Activated naive CD8-positive, alpha-beta T cell treated with anti-CD3 and anti-CD28 coated beads, Interleukin-2, amount 50 U/mL, for 24 hours (primary cell): ENCODE results near the gene DBT.
"Not testable (repeated sequence)": the region's sequence is repeated elsewhere in the genome, so short reads cannot be mapped to it uniquely, and the experiment has no call there.

Experiments used
- ATAC-seq: fragments of 150-1000 bp; cut with Tn5 transposase; one replicate; pipeline ENCODE4 v1.10.0; 2021
- DNase-seq: peaks from one replicate; pipeline ENCODE4 v3.0.0; 2021
- H3K27ac Mint-ChIP-seq: one replicate; pipeline ENCODE4 v1.8.0; 2021; ENCODE audit warnings: mild to moderate bottlenecking, mixed read lengths
- H3K27me3 Mint-ChIP-seq: one replicate; pipeline ENCODE4 v1.8.0; 2021; ENCODE audit warnings: mixed read lengths
- H3K36me3 Mint-ChIP-seq: one replicate; pipeline ENCODE4 v1.8.0; 2021; ENCODE audit warnings: low read depth, mixed read lengths
- H3K4me1 Mint-ChIP-seq: one replicate; pipeline ENCODE4 v1.8.0; 2021; ENCODE audit warnings: mixed read lengths
- H3K4me3 Mint-ChIP-seq: one replicate; pipeline ENCODE4 v1.8.0; 2021; ENCODE audit warnings: mild to moderate bottlenecking, moderate library complexity, mixed read lengths
- H3K9me3 Mint-ChIP-seq: one replicate; pipeline ENCODE4 v1.8.0; 2021; ENCODE audit warnings: mixed read lengths

DBT gene

GRCh38 chr1:100200060-100200459, 49.6 kb downstream of the DBT start:
- not testable (repeated sequence) for H3K9me3 Mint-ChIP-seq, DNase-seq, ATAC-seq, H3K4me1 Mint-ChIP-seq, H3K4me3 Mint-ChIP-seq, H3K27me3 Mint-ChIP-seq, H3K27ac Mint-ChIP-seq
- H3K36me3 Mint-ChIP-seq = peaks cover 66% of the 10 kb centered on the region

DNA sequence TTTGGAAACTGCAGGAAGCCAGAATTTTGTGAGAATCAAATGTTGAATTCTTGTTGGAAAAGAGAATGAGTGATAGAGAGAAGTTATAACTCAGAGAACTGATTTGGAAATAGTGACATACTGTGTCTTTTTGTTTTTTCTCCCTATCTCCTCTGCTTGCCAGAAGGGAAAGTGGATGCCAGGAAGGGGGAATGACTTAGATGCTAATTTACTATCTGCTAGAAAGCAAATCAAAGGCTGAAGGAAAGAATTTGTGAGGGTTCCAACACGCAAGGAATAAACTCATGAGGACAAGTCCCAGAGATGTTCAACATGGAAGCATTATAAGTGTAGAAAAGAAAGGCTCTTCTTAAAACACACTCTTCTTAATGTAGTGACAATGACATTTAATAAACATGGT, 51.0 kb downstream of the DBT start:
- H3K9me3 Mint-ChIP-seq = no peaks in the 10 kb centered on the region
- peaks cover 51% of the 10 kb centered on the region for H3K36me3 Mint-ChIP-seq
- H3K27ac Mint-ChIP-seq = no peak overlapping the region

DNA sequence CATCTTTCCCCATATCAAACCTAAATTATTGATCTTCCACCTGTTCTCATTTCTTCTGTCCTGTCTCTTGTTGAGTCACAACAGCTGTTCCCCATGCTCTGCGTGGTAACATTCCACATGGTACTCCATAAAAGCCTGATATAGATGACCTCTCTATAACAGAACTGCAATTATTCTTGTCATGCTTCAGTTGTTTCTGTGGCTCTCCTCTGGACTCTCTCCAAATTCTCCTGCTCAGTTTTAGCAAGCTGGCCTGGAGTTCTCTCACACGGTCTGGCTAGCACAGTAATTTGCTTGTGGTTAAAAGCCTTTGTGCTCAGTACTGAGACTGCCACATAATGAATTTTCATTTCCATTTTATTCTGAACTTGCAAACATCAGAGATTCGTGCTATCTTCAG, 61.0 kb downstream of the DBT start:
- Mint-ChIP-seq H3K36me3 (peaks cover 9% of the 10 kb centered on the region), H3K9me3 (no peaks in the 10 kb centered on the region), H3K4me1 (peaks cover 4% of the 10 kb centered on the region), H3K4me3 (no peak overlapping the region), H3K27me3 (no peaks in the 10 kb centered on the region), H3K27ac (no peak overlapping the region)
- no peak for DNase-seq
- no peak for ATAC-seq

More for the DNA sequence above, 51.0 kb downstream of the DBT start:
- no peak for ATAC-seq
- no peak overlapping the region for H3K4me3 Mint-ChIP-seq
- H3K4me1 Mint-ChIP-seq = no peaks in the 10 kb centered on the region
- DNase-seq = no peak
- H3K27me3 Mint-ChIP-seq = no peaks in the 10 kb centered on the region

GRCh38 chr1:100187912-100188311, 61.7 kb downstream of the DBT start:
- Mint-ChIP-seq H3K36me3 (peaks cover 9% of the 10 kb centered on the region), H3K27ac (no peak overlapping the region), H3K4me1 (peaks cover 4% of the 10 kb centered on the region), H3K9me3 (no peaks in the 10 kb centered on the region), H3K27me3 (no peaks in the 10 kb centered on the region), H3K4me3 (no peak overlapping the region)
- no peak for ATAC-seq
- no peak for DNase-seq

DNA sequence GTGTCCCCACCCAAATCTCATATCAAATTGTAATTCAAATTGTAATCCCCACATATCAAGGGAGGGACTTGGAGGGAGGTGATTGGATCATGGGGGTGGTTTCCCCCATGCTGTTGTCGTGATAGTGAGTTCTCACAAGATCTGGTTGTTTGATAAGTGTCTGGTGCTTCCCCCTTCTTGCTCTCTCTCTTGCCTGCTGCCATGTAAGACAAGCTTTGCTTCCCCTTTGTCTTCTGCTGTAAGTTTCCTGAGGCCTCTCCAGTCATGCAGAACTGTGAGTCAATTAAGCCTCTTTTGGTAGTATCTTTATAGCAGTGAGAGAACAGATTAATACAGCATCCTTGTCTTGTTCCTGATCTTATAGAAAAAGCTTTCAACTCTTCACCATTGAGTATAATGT, 65.1 kb downstream of the DBT start:
- no peaks in the 10 kb centered on the region for H3K36me3 Mint-ChIP-seq
- H3K4me3 Mint-ChIP-seq = no peak overlapping the region
- no peak for ATAC-seq
- H3K9me3 Mint-ChIP-seq = peaks cover 4% of the 10 kb centered on the region
- no peak for DNase-seq
- no peaks in the 10 kb centered on the region for H3K27me3 Mint-ChIP-seq
- no peak overlapping the region for H3K27ac Mint-ChIP-seq
- peaks cover 4% of the 10 kb centered on the region for H3K4me1 Mint-ChIP-seq

DNA sequence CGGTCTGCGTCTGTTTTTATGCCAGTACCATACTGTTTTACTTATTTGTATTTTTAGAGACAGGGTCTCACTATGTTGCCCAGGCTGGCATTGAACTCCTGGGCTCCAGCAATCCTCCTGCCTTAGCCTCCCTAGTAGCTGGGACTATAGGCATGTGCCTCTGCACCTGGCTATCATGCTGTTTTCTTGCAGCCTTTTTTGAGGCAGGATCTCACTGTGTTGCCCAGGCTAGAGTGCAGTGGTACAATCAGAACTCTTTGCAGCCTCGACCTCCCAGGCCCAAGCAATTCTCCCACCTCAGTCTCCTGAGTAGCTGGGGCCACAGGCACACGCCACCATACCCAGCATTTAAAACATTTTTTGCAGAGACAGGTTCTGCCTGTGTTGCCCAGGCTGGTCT, 66.3 kb downstream of the DBT start:
- Mint-ChIP-seq H3K4me3 (no peak overlapping the region), H3K27me3 (no peaks in the 10 kb centered on the region), H3K36me3 (no peaks in the 10 kb centered on the region), H3K9me3 (peaks cover 4% of the 10 kb centered on the region), H3K4me1 (peaks cover 4% of the 10 kb centered on the region), H3K27ac (no peak overlapping the region)
- ATAC-seq (no peak), DNase-seq (no peak)

DNA sequence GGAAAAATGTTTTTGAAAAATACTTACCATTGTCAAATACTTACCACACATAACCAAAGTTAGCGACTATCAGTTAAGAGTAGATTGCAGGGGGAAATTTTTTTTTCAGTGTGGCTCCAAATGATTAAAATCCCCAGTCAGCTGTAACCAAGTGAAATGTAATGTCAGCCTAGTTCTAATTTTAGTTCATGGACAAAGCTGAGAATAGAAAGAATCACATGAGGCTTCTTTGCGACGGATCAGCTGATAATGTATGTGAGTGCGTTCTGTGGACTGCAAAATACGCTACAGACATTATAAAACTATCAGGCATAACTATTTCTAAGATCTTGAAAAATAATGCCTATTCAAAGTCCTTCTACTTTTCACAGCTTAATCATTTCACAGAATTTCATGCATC, 71.5 kb downstream of the DBT start, which contains the start of gene LRRC39:
Gene LRRC39 (minus strand): TSS at position 166 of the 400 bp plus-strand sequence. CDS start 9,740 bp downstream, outside the sequence.
- Mint-ChIP-seq H3K4me3 (no peak within 1 kb of the TSS), H3K27me3 (no peaks in the 10 kb centered on the region), H3K36me3 (no peaks in the 10 kb centered on the region)

DNA sequence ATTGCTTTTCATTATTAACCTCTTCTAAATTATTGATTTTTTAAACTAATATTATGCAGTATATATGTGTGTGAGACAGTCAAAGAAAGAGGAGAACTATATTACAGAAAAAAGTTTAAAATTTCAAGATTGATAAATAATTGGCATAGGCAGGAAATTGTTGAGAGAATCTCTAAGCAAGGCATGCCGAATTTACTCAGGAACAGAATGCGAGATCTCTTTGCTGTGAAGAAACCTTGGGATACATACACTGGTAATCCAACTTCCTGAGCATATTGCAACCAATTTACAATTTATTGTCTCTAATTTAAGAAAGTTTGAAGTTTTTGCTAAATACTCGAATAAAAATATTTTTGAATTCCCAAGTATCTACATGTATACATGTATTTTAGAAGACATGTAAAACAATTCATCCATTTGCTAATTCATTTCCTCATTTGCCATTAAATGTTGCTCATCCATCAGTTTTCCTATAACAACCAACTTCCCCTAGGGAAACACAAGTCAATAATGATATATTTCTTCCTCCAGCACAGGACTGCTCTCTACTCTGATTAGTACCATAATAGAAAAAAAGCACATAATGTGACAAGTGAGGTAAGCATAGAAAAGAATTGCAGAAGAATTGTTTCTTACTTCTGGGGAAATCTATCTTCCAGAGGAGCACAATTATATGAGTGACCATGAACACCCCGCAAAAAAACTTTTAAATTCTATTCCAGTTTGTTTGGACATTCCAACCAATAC, 72.2 kb downstream of the DBT start:
- peaks cover 4% of the 10 kb centered on the region for H3K9me3 Mint-ChIP-seq
- H3K36me3 Mint-ChIP-seq = no peaks in the 10 kb centered on the region
- H3K27me3 Mint-ChIP-seq = no peaks in the 10 kb centered on the region
- H3K4me1 Mint-ChIP-seq = no peaks in the 10 kb centered on the region
- DNase-seq (no peak), ATAC-seq (no peak)
- H3K4me3 Mint-ChIP-seq = no peak overlapping the region
- no peak overlapping the region for H3K27ac Mint-ChIP-seq

More for the DNA sequence above, 71.5 kb downstream of the DBT start, which contains the start of gene LRRC39:
- no peak for DNase-seq
- no peak within 1 kb of the TSS for H3K27ac Mint-ChIP-seq
- no peaks in the 10 kb centered on the region for H3K4me1 Mint-ChIP-seq
- ATAC-seq = no peak
- peaks cover 4% of the 10 kb centered on the region for H3K9me3 Mint-ChIP-seq

- H3K4me3 Mint-ChIP-seq = no peak overlapping the region
- no peak overlapping the region for H3K27ac Mint-ChIP-seq
- H3K36me3 Mint-ChIP-seq = no peaks in the 10 kb centered on the region
- no peak for DNase-seq
- no peaks in the 10 kb centered on the region for H3K9me3 Mint-ChIP-seq
- no peaks in the 10 kb centered on the region for H3K4me1 Mint-ChIP-seq
- no peaks in the 10 kb centered on the region for H3K27me3 Mint-ChIP-seq
- no peak for ATAC-seq
Observed at GRCh38 chr1:100168051-100168450, 81.6 kb downstream of the DBT start.

GRCh38 chr1:100164702-100165101, 84.9 kb downstream of the DBT start:
- no peaks in the 10 kb centered on the region for H3K9me3 Mint-ChIP-seq
- no peaks in the 10 kb centered on the region for H3K4me1 Mint-ChIP-seq
- DNase-seq = no peak
- H3K4me3 Mint-ChIP-seq = no peak overlapping the region
- no peak overlapping the region for H3K27ac Mint-ChIP-seq
- H3K36me3 Mint-ChIP-seq = no peaks in the 10 kb centered on the region
- no peak for ATAC-seq
- H3K27me3 Mint-ChIP-seq = no peaks in the 10 kb centered on the region

GRCh38 chr1:100164216-100164615, 85.4 kb downstream of the DBT start:
- Mint-ChIP-seq H3K4me3 (no peak overlapping the region), H3K27ac (no peak overlapping the region), H3K36me3 (no peaks in the 10 kb centered on the region), H3K27me3 (no peaks in the 10 kb centered on the region), H3K4me1 (no peaks in the 10 kb centered on the region), H3K9me3 (no peaks in the 10 kb centered on the region)
- ATAC-seq (no peak), DNase-seq (no peak)

DNA sequence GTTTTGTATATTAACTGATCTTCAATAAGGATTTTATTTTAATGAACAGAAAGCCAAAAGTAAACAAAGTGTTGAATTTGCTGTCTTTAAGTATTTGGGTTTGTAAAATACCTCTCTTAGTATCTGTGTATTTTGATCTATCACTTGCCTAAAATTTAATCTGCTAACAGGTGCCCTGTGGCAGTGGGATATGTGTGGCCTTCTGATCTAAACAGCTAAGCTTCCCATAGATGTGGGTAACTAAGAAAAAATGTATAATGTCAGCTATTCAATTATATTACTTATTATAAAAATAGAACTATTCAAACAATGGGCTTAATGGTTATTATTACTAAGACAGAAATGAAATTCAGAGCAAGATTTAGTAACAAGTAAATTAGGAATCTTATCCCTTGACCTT, 86.8 kb downstream of the DBT start:
- ATAC-seq (no peak), DNase-seq (no peak)
- no peak overlapping the region for H3K27ac Mint-ChIP-seq
- no peaks in the 10 kb centered on the region for H3K4me1 Mint-ChIP-seq
- no peaks in the 10 kb centered on the region for H3K27me3 Mint-ChIP-seq
- no peak overlapping the region for H3K4me3 Mint-ChIP-seq
- H3K9me3 Mint-ChIP-seq = no peaks in the 10 kb centered on the region
- H3K36me3 Mint-ChIP-seq = no peaks in the 10 kb centered on the region

DNA sequence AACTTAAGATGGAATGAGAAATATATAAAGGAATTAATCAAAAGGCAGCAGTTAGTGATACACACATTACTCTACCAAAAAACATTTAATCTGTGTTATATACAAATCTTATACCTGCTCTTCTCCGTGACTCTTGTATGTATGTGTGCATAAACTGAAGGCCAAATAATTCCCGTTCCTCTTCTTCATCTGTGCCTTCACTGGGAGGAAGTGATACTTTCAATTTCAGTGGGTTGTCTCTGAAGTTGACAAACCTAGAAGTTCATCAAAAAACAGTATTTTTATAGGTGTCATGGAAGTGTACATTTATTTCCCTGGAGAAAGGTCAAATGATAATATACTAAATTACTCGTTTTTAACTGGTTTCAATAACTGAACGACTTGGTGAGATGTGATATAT, 97.4 kb downstream of the DBT start:
- no peak overlapping the region for H3K4me3 Mint-ChIP-seq
- DNase-seq (no peak), ATAC-seq (peak; percentile 49)
- peak overlapping the region; percentile 0 for H3K27ac Mint-ChIP-seq
- peaks cover 8% of the 10 kb centered on the region for H3K4me1 Mint-ChIP-seq
- H3K36me3 Mint-ChIP-seq = peaks cover 10% of the 10 kb centered on the region
- no peaks in the 10 kb centered on the region for H3K27me3 Mint-ChIP-seq
- no peaks in the 10 kb centered on the region for H3K9me3 Mint-ChIP-seq

- Mint-ChIP-seq H3K4me3 (no peak overlapping the region), H3K36me3 (peaks cover 11% of the 10 kb centered on the region), H3K9me3 (no peaks in the 10 kb centered on the region), H3K27ac (no peak overlapping the region), H3K4me1 (peaks cover 8% of the 10 kb centered on the region), H3K27me3 (no peaks in the 10 kb centered on the region)
- ATAC-seq (no peak), DNase-seq (no peak)
Observed at GRCh38 chr1:100151679-100152078, 98.0 kb downstream of the DBT start.

GRCh38 chr1:100147875-100148274, 101.8 kb downstream of the DBT start:
- DNase-seq = no peak
- Mint-ChIP-seq H3K4me3 (no peak overlapping the region), H3K9me3 (no peaks in the 10 kb centered on the region), H3K36me3 (peaks cover 34% of the 10 kb centered on the region), H3K27ac (no peak overlapping the region), H3K27me3 (no peaks in the 10 kb centered on the region), H3K4me1 (peaks cover 8% of the 10 kb centered on the region)
- no peak for ATAC-seq

DNA sequence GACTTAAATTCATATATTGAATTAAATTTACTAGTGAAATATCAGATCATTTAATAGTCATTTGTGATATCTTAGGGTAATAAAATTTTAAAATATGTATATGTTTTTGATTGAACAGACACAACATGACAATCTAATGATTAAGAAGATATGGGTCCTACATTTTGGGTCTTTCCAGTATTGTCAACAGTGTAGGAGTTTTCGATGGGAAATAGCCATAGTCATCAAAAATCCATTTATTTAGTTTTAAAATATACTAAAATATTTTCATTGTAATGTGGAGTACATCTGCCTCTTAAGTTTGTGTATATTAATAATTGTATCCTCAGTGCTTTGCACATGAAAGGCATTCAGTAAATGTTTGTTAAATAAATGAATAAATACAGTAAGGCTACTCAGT, 102.7 kb downstream of the DBT start:
- ATAC-seq (no peak), DNase-seq (no peak)
- H3K4me3 Mint-ChIP-seq = no peak overlapping the region
- peaks cover 3% of the 10 kb centered on the region for H3K4me1 Mint-ChIP-seq
- peaks cover 40% of the 10 kb centered on the region for H3K36me3 Mint-ChIP-seq
- no peak overlapping the region for H3K27ac Mint-ChIP-seq
- no peaks in the 10 kb centered on the region for H3K27me3 Mint-ChIP-seq
- H3K9me3 Mint-ChIP-seq = no peaks in the 10 kb centered on the region
